HCT116 (cell line): ENCODE data around the gene DIDO1. TPM values are rescaled to one million over a fixed set of nuclear protein-coding genes. Genes with fewer than 3 reads are reported as not detected.

Source experiments
- ATAC-seq: fragments of 200-7000 bp; cut with Tn5 transposase; 2 replicates; pipeline ENCODE4 v1.9.1; 2020; ENCODE audit warnings: mild to moderate bottlenecking, moderate library complexity
- BruUV-seq: library from RNA; stranded (reverse); fragments of 400-500 nt; replicated peaks from 2 replicates; lab custom pipeline; 2021; lab: Mats Ljungman, UMichigan
- CTCF ChIA-PET: fragments of 300-600 bp; sonication (Branson Sonifier 250); formaldehyde crosslinking; loops from one replicate; lab custom pipeline; 2021; ENCODE audit warnings: antibody characterized with exemption; lab: Charles Lee
- POLR2A ChIA-PET: fragments of 300-600, 350-600 bp; sonication (Branson Sonifier 250); formaldehyde crosslinking; loops from one replicate; lab custom pipeline; 2021; ENCODE audit warnings: antibody characterized with exemption; lab: Charles Lee
- RAD21 ChIA-PET, 2 experiments: fragments of 300-600 bp; sonication (Branson Sonifier 250); formaldehyde crosslinking; loops; one replicate each; lab custom pipeline; 2023; ENCODE audit warnings: low total read pairs in 2 of 2; ENCODE audit not compliant: uncharacterized antibody in 2 of 2, unreplicated experiment in 2 of 2, low non-redundant PET in 1 of 2; lab: Charles Lee
- DNase-seq: peaks from one replicate; pipeline ENCODE4 v3.0.0-alpha.2; 2010; ENCODE audit warnings: low read depth, low spot score
- H2AFZ ChIP-seq: fragments of 200-600 bp; shearing (Covaris generic), sonication (generic); 2 replicates; pipeline ENCODE4 v1.6.1; 2017; ENCODE audit warnings: low read depth, mixed run types, mixed read lengths, antibody characterized with exemption, low read length; ENCODE audit not compliant: poor library complexity, severe bottlenecking
- H3K27ac ChIP-seq: 2 replicates; pipeline ENCODE4 v1.5.1; 2012; ENCODE audit warnings: low read depth, low read length
- H3K27me3 ChIP-seq: fragments of 200-600 bp; sonication (generic); 2 replicates; pipeline ENCODE4 v1.6.1; 2016; ENCODE audit warnings: mixed run types, low read length, mixed read lengths; ENCODE audit not compliant: insufficient read depth
- H3K36me3 ChIP-seq, 2 experiments: fragments of 200-500 bp in 1 of 2; fragments of 200-600 bp in 1 of 2; sonication (Bioruptor generic) in 1 of 2; sonication (generic) in 1 of 2; 2 replicates each; pipeline versions ENCODE4 v1.5.1 to v1.6.1; 2014 to 2016; ENCODE audit warnings: low read length in 2 of 2, inconsistent platforms in 1 of 2, mixed read lengths in 1 of 2, mixed run types in 1 of 2; ENCODE audit not compliant: insufficient read depth in 2 of 2, control insufficient read depth in 1 of 2
- H3K4me1 ChIP-seq, 2 experiments: fragments of 200-600 bp in 1 of 2; sonication (generic) in 1 of 2; 2 replicates each; pipeline versions ENCODE4 v1.5.1 to v1.6.1; 2012 to 2017; ENCODE audit warnings: low read length in 2 of 2, inconsistent platforms in 1 of 2, mild to moderate bottlenecking in 1 of 2, mixed read lengths in 1 of 2, mixed run types in 1 of 2, moderate library complexity in 1 of 2; ENCODE audit not compliant: insufficient read depth in 2 of 2, control insufficient read depth in 1 of 2
- H3K4me2 ChIP-seq: fragments of 200-600 bp; sonication (generic); 2 replicates; pipeline ENCODE4 v1.6.1; 2017; ENCODE audit warnings: mixed run types, low read length, mixed read lengths
- H3K4me3 ChIP-seq, 2 experiments: fragments of 200-600 bp in 1 of 2; sonication (generic) in 1 of 2; replicated peaks in 1 of 2; 2 replicates each; pipeline ENCODE4 v1.5.1; 2011 to 2016; ENCODE audit warnings: low read length in 2 of 2, control low read depth in 1 of 2, low read depth in 1 of 2, mild to moderate bottlenecking in 1 of 2, mixed read lengths in 1 of 2, mixed run types in 1 of 2
- H3K79me2 ChIP-seq: fragments of 200-600 bp; sonication (generic); 2 replicates; pipeline ENCODE4 v1.6.1; 2017; ENCODE audit warnings: mild to moderate bottlenecking, mixed run types, low read length, moderate library complexity, mixed read lengths; ENCODE audit not compliant: insufficient read depth
- H3K9ac ChIP-seq: fragments of 200-600 bp; sonication (generic); 2 replicates; pipeline ENCODE4 v1.6.1; 2016; ENCODE audit warnings: low read length, mixed read lengths
- H3K9me2 ChIP-seq: fragments of 200-600 bp; sonication (generic), shearing (Covaris generic); 2 replicates; pipeline ENCODE4 v1.6.1; 2017; ENCODE audit warnings: mixed run types, mild to moderate bottlenecking, moderate library complexity; ENCODE audit not compliant: insufficient read depth
- H3K9me3 ChIP-seq, 2 experiments: fragments of 200-500 bp in 1 of 2; fragments of 200-600 bp in 1 of 2; sonication (Bioruptor generic) in 1 of 2; sonication (generic) in 1 of 2; 2 replicates each; pipeline ENCODE4 v1.6.1; 2014 to 2017; ENCODE audit warnings: low read length in 2 of 2, mixed read lengths in 2 of 2, inconsistent platforms in 1 of 2, low read depth in 1 of 2, mild to moderate bottlenecking in 1 of 2, mixed run types in 1 of 2, moderate library complexity in 1 of 2; ENCODE audit not compliant: control insufficient read depth in 1 of 2, insufficient read depth in 1 of 2
- H4K20me1 ChIP-seq: fragments of 200-600 bp; sonication (generic), shearing (Covaris generic); 2 replicates; pipeline ENCODE4 v1.6.1; 2017; ENCODE audit warnings: mixed run types, mild to moderate bottlenecking, moderate library complexity; ENCODE audit not compliant: insufficient read depth
- ATF3 ChIP-seq: IDR thresholded peaks from 2 replicates; pipeline ENCODE4 v1.6.1; 2012
- CBX3 ChIP-seq: IDR thresholded peaks from 2 replicates; pipeline ENCODE4 v1.6.1; 2012; ENCODE audit warnings: low read depth
- CEBPB ChIP-seq: IDR thresholded peaks from 2 replicates; pipeline ENCODE4 v1.6.1; 2012; ENCODE audit warnings: low read depth
- EGR1 ChIP-seq: IDR thresholded peaks from 2 replicates; pipeline ENCODE4 v1.6.1; 2012; ENCODE audit warnings: low read depth
- ELF1 ChIP-seq: IDR thresholded peaks from 2 replicates; pipeline ENCODE4 v1.6.1; 2012; ENCODE audit warnings: low read depth, borderline replicate concordance
- FOSL1 ChIP-seq: IDR thresholded peaks from 2 replicates; pipeline ENCODE4 v1.6.1; 2012; ENCODE audit warnings: low read depth
- JUND ChIP-seq: IDR thresholded peaks from 2 replicates; pipeline ENCODE4 v1.6.1; 2012
- RAD21 ChIP-seq: IDR thresholded peaks from 2 replicates; pipeline ENCODE4 v1.6.1; 2012; ENCODE audit warnings: low read depth, mild to moderate bottlenecking
- REST ChIP-seq: IDR thresholded peaks from 2 replicates; pipeline ENCODE4 v1.6.1; 2012; ENCODE audit warnings: low read depth
- SIN3A ChIP-seq: IDR thresholded peaks from 2 replicates; pipeline ENCODE4 v1.6.1; 2012; ENCODE audit warnings: low read depth
- SP1 ChIP-seq: IDR thresholded peaks from 2 replicates; pipeline ENCODE4 v1.6.1; 2012; ENCODE audit warnings: low read depth
- TCF7L2 ChIP-seq: IDR thresholded peaks from 2 replicates; pipeline ENCODE4 v1.7.0; 2011; ENCODE audit warnings: borderline replicate concordance, inconsistent platforms; ENCODE audit not compliant: insufficient read depth, insufficient read length; ENCODE audit errors: extremely low read depth
- YY1 ChIP-seq: IDR thresholded peaks from 2 replicates; pipeline ENCODE4 v1.6.1; 2011; ENCODE audit warnings: low read length, low read depth, moderate library complexity, mild to moderate bottlenecking; ENCODE audit not compliant: insufficient replicate concordance; ENCODE audit errors: extremely low read depth
- ZBTB33 ChIP-seq: IDR thresholded peaks from 2 replicates; pipeline ENCODE4 v1.6.1; 2011; ENCODE audit warnings: mild to moderate bottlenecking, low read length, moderate library complexity; ENCODE audit not compliant: insufficient replicate concordance; ENCODE audit errors: extremely low read depth
- ZFX ChIP-seq: fragments of 450-650 bp; IDR thresholded peaks from 2 replicates; pipeline ENCODE4 v1.6.1; 2017
- intact Hi-C: fragments of 100-400 bp; cut with micrococcal nuclease; formaldehyde crosslinking; loops from 2 replicates; pipeline ENCODE4 v1.10.0; 2022
- total RNA-seq: library from RNA; stranded (reverse); gene quantifications from one replicate; pipeline ENCODE4 v1.2.1, GENCODE V29; 2021; ENCODE audit not compliant: unreplicated experiment
- TF ChIP-seq, protein P1 (sequence below), 3 experiments: fragments of 200-600 bp in 1 of 3; sonication (generic) in 1 of 3; IDR thresholded peaks in 2 of 3; conservative IDR thresholded peaks in 1 of 3; 2 replicates each; pipeline ENCODE4 v1.5.1; 2012 to 2017; ENCODE audit warnings: low read depth in 2 of 3, low read length in 2 of 3, antibody characterized with exemption in 1 of 3, borderline replicate concordance in 1 of 3, control low read depth in 1 of 3, mild to moderate bottlenecking in 1 of 3, mixed read lengths in 1 of 3, mixed run types in 1 of 3, moderate library complexity in 1 of 3; ENCODE audit not compliant: insufficient read depth in 1 of 3

DIDO1 gene
- total RNA-seq, 1 experiment from 2014 or later: 41.4 TPM

DNA sequence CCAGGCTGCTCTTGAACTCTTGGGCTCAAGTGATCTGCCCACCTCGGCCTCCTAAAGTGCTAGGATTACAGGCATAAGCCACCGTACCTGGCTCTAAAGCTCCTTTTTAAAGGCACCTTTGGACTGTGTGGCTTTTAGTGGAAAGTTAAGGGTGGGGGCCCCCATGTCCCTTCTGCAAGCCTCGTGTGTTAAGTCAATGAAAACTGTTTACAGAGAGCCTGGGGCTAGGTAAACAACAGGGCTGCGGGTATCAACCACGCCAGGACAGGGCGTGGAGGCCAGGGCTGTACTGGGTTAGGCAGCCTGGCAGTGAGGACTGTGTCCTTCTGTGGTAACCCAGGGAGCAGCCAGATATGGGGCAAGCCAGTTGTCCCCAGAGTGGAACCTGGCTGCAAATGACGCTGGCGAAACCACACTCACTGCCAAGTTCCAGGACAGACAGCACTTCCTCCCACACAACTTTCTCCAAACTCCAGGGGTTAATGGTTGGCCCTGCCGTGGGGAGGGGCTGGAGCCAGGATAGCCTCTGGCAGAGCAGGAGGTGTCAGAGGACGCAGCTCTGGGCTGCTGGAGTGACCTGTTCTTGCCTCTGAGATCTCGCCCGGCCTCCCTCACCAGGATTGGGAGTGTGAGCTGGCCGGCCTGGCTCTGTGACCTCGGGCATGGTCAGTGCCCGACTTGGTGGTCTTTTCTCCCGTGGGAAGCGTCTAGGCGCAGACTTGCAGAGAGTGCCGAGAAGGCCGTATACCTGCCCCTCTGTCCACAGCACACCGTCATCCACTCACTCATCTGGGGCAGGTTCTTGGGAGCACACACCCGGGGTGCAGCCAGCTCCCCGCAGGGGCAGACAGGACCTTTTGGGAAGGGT, 29.4 kb upstream of the DIDO1 start:
- RAD21 ChIA-PET: no interaction called here
- no peaks in the 10 kb centered on the region for H4K20me1 ChIP-seq
- H3K9ac ChIP-seq: no peak overlapping the region
- H3K9me3 ChIP-seq: no peaks in the 10 kb centered on the region
- CTCF ChIA-PET: no interaction called here
- peaks cover 9 to 24% of the 10 kb centered on the region in 2 experiments for H3K4me1 ChIP-seq
- DNase-seq (no peak), ATAC-seq (no peak)
- H3K4me3 ChIP-seq: no peak overlapping the region
- H3K4me2 ChIP-seq: no peak overlapping the region
- H3K79me2 ChIP-seq: peaks cover 37% of the 10 kb centered on the region
- BruUV-seq: no TSS peak
- POLR2A ChIA-PET: no interaction called here
- H3K27me3 ChIP-seq: no peaks in the 10 kb centered on the region
- no peak overlapping the region for H2AFZ ChIP-seq
- no peaks in the 10 kb centered on the region for H3K36me3 ChIP-seq
- intact Hi-C loops: no loop called here
- TF ChIP-seq SIN3A (no peak), JUND (no peak), EGR1 (no peak), CEBPB (no peak), FOSL1 (no peak), REST (no peak), YY1 (no peak), ZFX (no peak), ELF1 (no peak), SP1 (no peak), ATF3 (no peak), CBX3 (no peak), RAD21 (no peak), ZBTB33 (no peak), TCF7L2 (no peak)
- TF ChIP-seq, protein P1, sequence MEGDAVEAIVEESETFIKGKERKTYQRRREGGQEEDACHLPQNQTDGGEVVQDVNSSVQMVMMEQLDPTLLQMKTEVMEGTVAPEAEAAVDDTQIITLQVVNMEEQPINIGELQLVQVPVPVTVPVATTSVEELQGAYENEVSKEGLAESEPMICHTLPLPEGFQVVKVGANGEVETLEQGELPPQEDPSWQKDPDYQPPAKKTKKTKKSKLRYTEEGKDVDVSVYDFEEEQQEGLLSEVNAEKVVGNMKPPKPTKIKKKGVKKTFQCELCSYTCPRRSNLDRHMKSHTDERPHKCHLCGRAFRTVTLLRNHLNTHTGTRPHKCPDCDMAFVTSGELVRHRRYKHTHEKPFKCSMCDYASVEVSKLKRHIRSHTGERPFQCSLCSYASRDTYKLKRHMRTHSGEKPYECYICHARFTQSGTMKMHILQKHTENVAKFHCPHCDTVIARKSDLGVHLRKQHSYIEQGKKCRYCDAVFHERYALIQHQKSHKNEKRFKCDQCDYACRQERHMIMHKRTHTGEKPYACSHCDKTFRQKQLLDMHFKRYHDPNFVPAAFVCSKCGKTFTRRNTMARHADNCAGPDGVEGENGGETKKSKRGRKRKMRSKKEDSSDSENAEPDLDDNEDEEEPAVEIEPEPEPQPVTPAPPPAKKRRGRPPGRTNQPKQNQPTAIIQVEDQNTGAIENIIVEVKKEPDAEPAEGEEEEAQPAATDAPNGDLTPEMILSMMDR (IDR thresholded peaks at IDR 0.05 in 2 of 3, conservative IDR thresholded peaks at IDR 0.05 in 1 of 3; ENCODE audit: borderline replicate concordance in 1 of 3, insufficient read depth in 1 of 3, low read depth in 2 of 3, low read length in 2 of 3): no peak
- H3K9me2 ChIP-seq: no peaks in the 10 kb centered on the region
- no peak overlapping the region; the same call in 1 of the 2 replicates for H3K27ac ChIP-seq
